Neural progenitor cell (in vitro differentiated cells): ENCODE results near the gene ENPP4. TPM values are rescaled to one million over a fixed set of nuclear protein-coding genes. Genes with fewer than 3 reads are reported as not detected.

Source experiments
- DNase-seq: peaks from one replicate; pipeline ENCODE4 v3.0.0-alpha.2; 2016; ENCODE audit warnings: low spot score
- H2AFZ ChIP-seq: fragments of 200-600 bp; sonication (generic); replicated peaks from 2 replicates; pipeline ENCODE4 v1.6.1; 2016; ENCODE audit warnings: antibody characterized with exemption
- H3F3A ChIP-seq: fragments of 200-600 bp; sonication (generic); 2 replicates; pipeline ENCODE4 v1.6.1; 2016; ENCODE audit warnings: antibody characterized with exemption, low read depth
- H3K27ac ChIP-seq: fragments of 200-600 bp; sonication (generic); 2 replicates; pipeline ENCODE4 v1.5.1; 2016; ENCODE audit warnings: mild to moderate bottlenecking
- H3K27me3 ChIP-seq: fragments of 200-600 bp; sonication (generic); 2 replicates; pipeline ENCODE4 v1.6.1; 2016; ENCODE audit warnings: mild to moderate bottlenecking, moderate library complexity
- H3K36me3 ChIP-seq: fragments of 200-600 bp; sonication (generic); 2 replicates; pipeline ENCODE4 v1.5.1; 2016
- H3K4me1 ChIP-seq: fragments of 200-600 bp; sonication (generic); 2 replicates; pipeline ENCODE4 v1.6.1; 2016; ENCODE audit warnings: mixed run types
- H3K4me2 ChIP-seq: fragments of 200-600 bp; sonication (generic); 2 replicates; pipeline ENCODE4 v1.6.1; 2016
- H3K4me3 ChIP-seq: fragments of 200-600 bp; sonication (generic); 2 replicates; pipeline ENCODE4 v1.5.1; 2016
- H3K79me2 ChIP-seq: fragments of 200-600 bp; sonication (generic); 2 replicates; pipeline ENCODE4 v1.6.1; 2016; ENCODE audit warnings: low read depth
- H3K9ac ChIP-seq: fragments of 200-600 bp; sonication (generic); 2 replicates; pipeline ENCODE4 v1.6.1; 2016
- H3K9me3 ChIP-seq: fragments of 200-600 bp; sonication (generic); 2 replicates; pipeline ENCODE4 v1.5.1; 2016; ENCODE audit warnings: low read depth
- H4K20me1 ChIP-seq: fragments of 200-600 bp; sonication (generic); 2 replicates; pipeline ENCODE4 v1.6.1; 2016; ENCODE audit warnings: low read depth
- H3K27ac Mint-ChIP-seq: 3 replicates; pipeline ENCODE4 v1.8.0; 2021; ENCODE audit warnings: mixed read lengths
- H3K27me3 Mint-ChIP-seq: 2 replicates; pipeline ENCODE4 v1.8.0; 2022; ENCODE audit warnings: low read depth, mild to moderate bottlenecking, inconsistent platforms, moderate library complexity, mixed read lengths; ENCODE audit not compliant: insufficient read depth
- H3K36me3 Mint-ChIP-seq: 3 replicates; pipeline ENCODE4 v1.8.0; 2021; ENCODE audit warnings: mixed read lengths
- H3K4me1 Mint-ChIP-seq: 3 replicates; pipeline ENCODE4 v1.8.0; 2021; ENCODE audit warnings: mixed read lengths
- H3K4me3 Mint-ChIP-seq: 3 replicates; pipeline ENCODE4 v1.8.0; 2021; ENCODE audit warnings: mild to moderate bottlenecking, moderate library complexity, mixed read lengths
- H3K9me3 Mint-ChIP-seq: 3 replicates; pipeline ENCODE4 v1.8.0; 2020; ENCODE audit warnings: mixed read lengths
- EZH2 ChIP-seq: fragments of 200-600 bp; sonication (generic); IDR thresholded peaks from 2 replicates; pipeline ENCODE4 v1.6.1; 2017; ENCODE audit warnings: antibody characterized with exemption, mild to moderate bottlenecking, moderate library complexity
- EZH2phosphoT487 ChIP-seq: fragments of 200-600 bp; sonication (generic); IDR thresholded peaks from 2 replicates; pipeline ENCODE4 v1.6.1; 2017; ENCODE audit warnings: antibody characterized with exemption
- total RNA-seq: library from RNA; depleted of rRNA; stranded (reverse); fragments of >200 nt; gene quantifications from 2 replicates; pipeline ENCODE4 v1.2.3, GENCODE V29; 2015; ENCODE audit warnings: low replicate concordance
- TF ChIP-seq, protein P1 (sequence below): fragments of 200-600 bp; sonication (generic); IDR thresholded peaks from 2 replicates; pipeline ENCODE4 v1.5.1; 2017; ENCODE audit warnings: antibody characterized with exemption, mild to moderate bottlenecking

ENPP4 gene
- total RNA-seq, 1 donor from 2014 or later: 22.9 TPM

DNA sequence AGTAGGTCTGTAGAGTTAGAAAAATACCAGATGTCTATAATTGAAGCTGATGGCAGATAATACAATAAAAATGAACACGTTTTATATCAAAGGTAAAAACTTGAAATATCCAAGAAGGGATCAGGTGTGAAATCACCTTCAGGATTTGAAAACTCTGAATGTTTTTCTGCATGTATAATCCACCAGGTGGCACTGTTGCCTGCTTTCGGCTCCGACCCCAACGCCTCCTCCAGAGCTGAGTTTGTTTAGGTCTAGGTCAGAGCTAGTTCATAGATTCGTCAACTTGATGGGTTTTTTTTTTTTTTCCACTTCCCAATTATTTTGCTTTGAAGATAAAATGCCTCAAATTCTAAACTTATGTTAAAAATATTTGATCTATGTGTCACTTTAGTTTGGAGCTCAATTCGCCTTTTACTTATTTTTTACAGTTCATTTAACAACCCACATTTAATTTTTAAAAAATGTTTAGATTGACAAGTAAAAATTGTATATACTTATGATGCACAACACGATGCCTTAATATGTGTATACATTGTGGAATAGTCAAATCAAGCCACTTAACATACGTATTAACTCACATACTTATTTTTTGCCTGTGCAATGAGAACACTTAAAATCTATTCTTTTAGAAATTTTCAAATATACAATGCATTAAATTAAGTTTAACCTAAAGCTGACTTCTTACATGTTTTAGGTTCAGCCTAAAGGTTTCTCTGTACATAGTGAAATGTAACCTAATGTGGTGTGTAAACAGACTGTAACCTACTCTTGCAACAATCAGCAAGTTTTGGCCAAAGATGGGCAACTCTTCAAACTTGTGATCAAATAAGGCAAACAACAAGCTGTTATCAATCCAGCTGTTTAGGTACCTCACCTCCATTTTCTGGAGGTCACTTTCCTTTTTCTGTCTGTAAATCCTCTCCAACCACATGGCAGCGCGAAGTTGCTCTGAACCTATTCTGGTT lies 39.4 kb upstream of the ENPP4 start:
- no peaks in the 10 kb centered on the region for H3K27me3 ChIP-seq
- Mint-ChIP-seq H3K27me3 (no peaks in the 10 kb centered on the region), H3K4me3 (no peak overlapping the region), H3K36me3 (no peaks in the 10 kb centered on the region), H3K4me1 (no peaks in the 10 kb centered on the region), H3K9me3 (peaks cover 8% of the 10 kb centered on the region), H3K27ac (no peak overlapping the region)
- H2AFZ ChIP-seq: no peak overlapping the region
- H3K4me1 ChIP-seq: no peaks in the 10 kb centered on the region
- no peak overlapping the region for H3K27ac ChIP-seq
- H3K9me3 ChIP-seq: no peaks in the 10 kb centered on the region
- H3F3A ChIP-seq: no peaks in the 10 kb centered on the region
- no peak overlapping the region for H3K4me2 ChIP-seq
- no peaks in the 10 kb centered on the region for H4K20me1 ChIP-seq
- no peak overlapping the region for H3K4me3 ChIP-seq
- peak; percentile 74 for DNase-seq
- H3K79me2 ChIP-seq: no peaks in the 10 kb centered on the region
- no peaks in the 10 kb centered on the region for H3K36me3 ChIP-seq
- TF ChIP-seq EZH2phosphoT487: no peak
- TF ChIP-seq, protein P1, sequence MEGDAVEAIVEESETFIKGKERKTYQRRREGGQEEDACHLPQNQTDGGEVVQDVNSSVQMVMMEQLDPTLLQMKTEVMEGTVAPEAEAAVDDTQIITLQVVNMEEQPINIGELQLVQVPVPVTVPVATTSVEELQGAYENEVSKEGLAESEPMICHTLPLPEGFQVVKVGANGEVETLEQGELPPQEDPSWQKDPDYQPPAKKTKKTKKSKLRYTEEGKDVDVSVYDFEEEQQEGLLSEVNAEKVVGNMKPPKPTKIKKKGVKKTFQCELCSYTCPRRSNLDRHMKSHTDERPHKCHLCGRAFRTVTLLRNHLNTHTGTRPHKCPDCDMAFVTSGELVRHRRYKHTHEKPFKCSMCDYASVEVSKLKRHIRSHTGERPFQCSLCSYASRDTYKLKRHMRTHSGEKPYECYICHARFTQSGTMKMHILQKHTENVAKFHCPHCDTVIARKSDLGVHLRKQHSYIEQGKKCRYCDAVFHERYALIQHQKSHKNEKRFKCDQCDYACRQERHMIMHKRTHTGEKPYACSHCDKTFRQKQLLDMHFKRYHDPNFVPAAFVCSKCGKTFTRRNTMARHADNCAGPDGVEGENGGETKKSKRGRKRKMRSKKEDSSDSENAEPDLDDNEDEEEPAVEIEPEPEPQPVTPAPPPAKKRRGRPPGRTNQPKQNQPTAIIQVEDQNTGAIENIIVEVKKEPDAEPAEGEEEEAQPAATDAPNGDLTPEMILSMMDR: peak; percentile 90
- H3K9ac ChIP-seq: no peak overlapping the region

DNA sequence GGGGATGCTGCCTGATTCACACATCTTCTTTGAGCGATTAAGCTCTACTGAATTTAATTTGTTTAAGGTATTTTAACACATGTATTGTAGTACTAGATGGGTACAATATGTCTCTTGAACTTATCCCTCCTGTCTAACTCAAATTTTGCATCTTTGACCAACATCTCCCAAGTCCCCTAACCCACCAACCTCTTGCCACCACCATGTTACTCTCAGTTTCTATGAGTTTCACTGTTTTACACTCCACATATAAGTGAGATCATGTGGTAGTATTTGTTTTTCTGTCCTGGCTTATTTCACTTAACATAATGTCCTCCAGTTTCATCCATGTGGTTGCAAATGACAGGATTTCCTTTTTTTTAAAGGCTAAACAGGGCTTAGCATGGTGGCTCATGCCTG lies 38.7 kb upstream of the ENPP4 start:
- Mint-ChIP-seq H3K4me3 (no peak overlapping the region), H3K9me3 (peaks cover 8% of the 10 kb centered on the region), H3K4me1 (no peaks in the 10 kb centered on the region), H3K27ac (no peak overlapping the region), H3K27me3 (no peaks in the 10 kb centered on the region), H3K36me3 (no peaks in the 10 kb centered on the region)
- H3F3A ChIP-seq: no peaks in the 10 kb centered on the region
- no peaks in the 10 kb centered on the region for H4K20me1 ChIP-seq
- no peaks in the 10 kb centered on the region for H3K4me1 ChIP-seq
- no peak overlapping the region for H3K4me3 ChIP-seq
- H3K4me2 ChIP-seq: no peak overlapping the region
- TF ChIP-seq EZH2phosphoT487 (no peak), EZH2 (no peak)
- TF ChIP-seq, protein P1: no peak
- no peak for DNase-seq
- no peak overlapping the region for H3K27ac ChIP-seq
- no peaks in the 10 kb centered on the region for H3K36me3 ChIP-seq
- H3K9me3 ChIP-seq: no peaks in the 10 kb centered on the region
- H3K9ac ChIP-seq: no peak overlapping the region
- H3K27me3 ChIP-seq: no peaks in the 10 kb centered on the region
- no peaks in the 10 kb centered on the region for H3K79me2 ChIP-seq
- H2AFZ ChIP-seq: no peak overlapping the region

DNA sequence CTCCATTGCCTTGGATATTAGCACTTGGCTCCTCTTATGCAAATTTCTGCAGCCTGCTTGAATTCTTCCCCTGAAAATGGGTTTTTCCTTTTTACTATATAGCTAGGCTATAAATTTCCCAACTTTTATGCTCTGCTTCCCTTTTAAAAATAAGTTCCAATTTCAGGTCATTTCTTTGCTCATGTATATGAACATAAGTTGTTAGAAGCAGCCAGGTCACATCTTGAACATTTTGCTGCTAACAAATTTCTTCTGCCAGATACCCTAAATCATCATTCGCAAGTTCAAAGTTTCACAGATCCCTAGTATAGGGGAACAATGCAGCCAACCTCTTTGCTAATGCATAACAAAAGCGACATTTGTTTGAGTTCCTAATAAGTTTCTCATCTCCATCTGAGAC lies 34.5 kb upstream of the ENPP4 start:
- Mint-ChIP-seq H3K36me3 (no peaks in the 10 kb centered on the region), H3K4me3 (no peak overlapping the region)

More for the DNA sequence above, 34.5 kb upstream of the ENPP4 start:
- H3K9ac ChIP-seq: no peak overlapping the region
- H3K4me2 ChIP-seq: no peak overlapping the region
- no peaks in the 10 kb centered on the region for H3K36me3 ChIP-seq
- no peak overlapping the region for H3K27ac ChIP-seq
- Mint-ChIP-seq H3K9me3 (peaks cover 5% of the 10 kb centered on the region), H3K4me1 (no peaks in the 10 kb centered on the region), H3K27me3 (no peaks in the 10 kb centered on the region), H3K27ac (no peak overlapping the region)
- no peak overlapping the region for H3K4me3 ChIP-seq
- TF ChIP-seq EZH2phosphoT487: no peak
- no peak for TF ChIP-seq EZH2
- TF ChIP-seq, protein P1: no peak
- H3K27me3 ChIP-seq: no peaks in the 10 kb centered on the region
- no peak for DNase-seq
- no peaks in the 10 kb centered on the region for H3K9me3 ChIP-seq
- no peaks in the 10 kb centered on the region for H3K79me2 ChIP-seq
- no peak overlapping the region for H2AFZ ChIP-seq
- H3K4me1 ChIP-seq: no peaks in the 10 kb centered on the region
- no peaks in the 10 kb centered on the region for H4K20me1 ChIP-seq
- no peaks in the 10 kb centered on the region for H3F3A ChIP-seq
